GM12878 (cell line): ENCODE data around the gene BTNL2. TPM values are rescaled to one million over a fixed set of nuclear protein-coding genes. Genes with fewer than 3 reads are reported as not detected.

Source experiments
- ATAC-seq: fragments of 200-7000 bp; cut with Tn5 transposase; 3 replicates; pipeline ENCODE4 v1.9.1; 2020; ENCODE audit warnings: mild to moderate bottlenecking, moderate library complexity
- BruUV-seq: library from RNA; stranded (reverse); fragments of 400-500 nt; replicated peaks from 2 replicates; lab custom pipeline; 2021; lab: Mats Ljungman, UMichigan
- CTCF ChIA-PET: fragments of 300-600 bp; sonication (Branson Sonifier 250); formaldehyde crosslinking; extraction: SDS; loops from one replicate; lab custom pipeline; 2021; ENCODE audit warnings: inconsistent platforms; lab: Yijun Ruan, JAX
- POLR2A ChIA-PET: fragments of 350-600 bp; formaldehyde crosslinking; extraction: SDS; loops from one replicate; lab custom pipeline; 2021; ENCODE audit warnings: inconsistent platforms; lab: Charles Lee
- RAD21 ChIA-PET: fragments of 300-600 bp; sonication (Branson Sonifier 250); formaldehyde crosslinking; loops from one replicate; lab custom pipeline; 2023; ENCODE audit warnings: antibody characterized with exemption; ENCODE audit not compliant: unreplicated experiment; lab: Charles Lee
- SMC1A ChIA-PET: fragments of 300-600 bp; sonication (Branson Sonifier 250); formaldehyde crosslinking; loops from one replicate; lab custom pipeline; 2023; ENCODE audit not compliant: unreplicated experiment, uncharacterized antibody; lab: Charles Lee
- DNase-seq: peaks from one replicate; pipeline ENCODE4 v3.0.0-alpha.2; 2011; ENCODE audit warnings: low read depth, low spot score
- FAIRE-seq: peaks from 3 replicates; lab custom pipeline; 2011; peaks lifted over from hg19 to GRCh38; lab: Jason Lieb, UNC
- H2AFZ ChIP-seq: 2 replicates; pipeline ENCODE4 v1.6.0; 2011; ENCODE audit warnings: low read depth, low read length, control low read depth; ENCODE audit not compliant: control insufficient read depth
- H3K27ac ChIP-seq: 2 replicates; pipeline ENCODE4 v1.5.1; 2011; ENCODE audit warnings: control low read depth; ENCODE audit not compliant: control insufficient read depth, insufficient read depth
- H3K27me3 ChIP-seq, 2 experiments: replicated peaks in 1 of 2; 2 replicates each; pipeline versions ENCODE4 v1.6.0 to v1.6.1; 2011; ENCODE audit warnings: low read length in 1 of 2; ENCODE audit not compliant: control insufficient read depth in 2 of 2, insufficient read depth in 2 of 2
- H3K36me3 ChIP-seq, 2 experiments: 2 replicates each; pipeline ENCODE4 v1.5.1; 2011; ENCODE audit warnings: low read length in 1 of 2; ENCODE audit not compliant: control insufficient read depth in 2 of 2, insufficient read depth in 2 of 2
- H3K4me1 ChIP-seq: 2 replicates; pipeline ENCODE4 v1.6.1; 2011; ENCODE audit warnings: mild to moderate bottlenecking, low read length, moderate library complexity, mixed read lengths; ENCODE audit not compliant: control insufficient read depth, insufficient read depth
- H3K4me2 ChIP-seq: 2 replicates; pipeline ENCODE4 v1.6.0; 2011; ENCODE audit warnings: control low read depth; ENCODE audit not compliant: control insufficient read depth, insufficient read depth
- H3K4me3 ChIP-seq: fragments of 200-600 bp; sonication (generic); 2 replicates; pipeline ENCODE4 v1.5.1; 2016
- H3K79me2 ChIP-seq: 2 replicates; pipeline ENCODE4 v1.6.0; 2011; ENCODE audit warnings: low read length; ENCODE audit not compliant: control insufficient read depth, insufficient read depth
- H3K9ac ChIP-seq: 2 replicates; pipeline ENCODE4 v1.8.0; 2011; ENCODE audit warnings: low read length, control low read depth, mixed read lengths; ENCODE audit not compliant: control insufficient read depth, insufficient read depth
- H3K9me3 ChIP-seq: replicated peaks from 3 replicates; pipeline ENCODE4 v1.5.1; 2011; ENCODE audit warnings: mild to moderate bottlenecking, low read length; ENCODE audit not compliant: control insufficient read depth, insufficient read depth
- H4K20me1 ChIP-seq: 2 replicates; pipeline ENCODE4 v1.6.0; 2011; ENCODE audit not compliant: control insufficient read depth, insufficient read depth
- BACH1 ChIP-seq: fragments of 450-650 bp; IDR thresholded peaks from 2 replicates; pipeline ENCODE4 v1.6.1; 2017; ENCODE audit warnings: mild to moderate bottlenecking, borderline replicate concordance
- BHLHE40 ChIP-seq, 2 experiments: fragments of 450-650 bp in 1 of 2; IDR thresholded peaks; 2 replicates each; pipeline ENCODE4 v1.6.1; 2011 to 2017; ENCODE audit warnings: low read depth in 2 of 2, borderline replicate concordance in 1 of 2, improper control_type of control experiment in 1 of 2, low read length in 1 of 2, mild to moderate bottlenecking in 1 of 2
- CHD4 ChIP-seq: fragments of 200-600 bp; sonication (generic); IDR thresholded peaks from 2 replicates; pipeline ENCODE4 v1.6.1; 2016; ENCODE audit warnings: mild to moderate bottlenecking
- IRF4 ChIP-seq: IDR thresholded peaks from 2 replicates; pipeline ENCODE4 v1.6.1; 2011; ENCODE audit warnings: low read depth, low read length
- NBN ChIP-seq: fragments of 450-650 bp; IDR thresholded peaks from 2 replicates; pipeline ENCODE4 v1.6.1; 2016
- PBX3 ChIP-seq: IDR thresholded peaks from 2 replicates; pipeline ENCODE4 v1.6.1; 2011; ENCODE audit warnings: mild to moderate bottlenecking, low read depth, low read length, moderate library complexity; ENCODE audit not compliant: insufficient replicate concordance
- POLR2A ChIP-seq: IDR thresholded peaks from 2 replicates; pipeline ENCODE4 v1.6.1; 2011; ENCODE audit warnings: low read depth, mild to moderate bottlenecking, low read length
- POLR2AphosphoS5 ChIP-seq: IDR thresholded peaks from 2 replicates; pipeline ENCODE4 v1.6.1; 2011; ENCODE audit warnings: mild to moderate bottlenecking, low read length, inconsistent platforms
- POU2F2 ChIP-seq: IDR thresholded peaks from 3 replicates; pipeline ENCODE4 v1.6.1; 2011; ENCODE audit warnings: low read depth, mild to moderate bottlenecking, low read length, borderline replicate concordance
- SMAD5 ChIP-seq: IDR thresholded peaks from 2 replicates; pipeline ENCODE4 v1.6.1; 2016; ENCODE audit warnings: antibody characterized with exemption, low read depth
- ZBED1 ChIP-seq: IDR thresholded peaks from 2 replicates; pipeline ENCODE4 v1.6.1; 2016; ENCODE audit warnings: borderline replicate concordance
- WGBS: methylation state at CpG from one replicate; pipeline ENCODE4 v1.1.6; 2016; ENCODE audit warnings: low lambda C conversion rate; ENCODE audit not compliant: insufficient replicate concordance, insufficient coverage; ENCODE audit errors: missing lambda C conversion rate; 5-methylcytosine and 5-hydroxymethylcytosine counted together
- in situ Hi-C: fragments of 300-500 bp; cut with MboI; formaldehyde crosslinking; loops from 9 replicates; pipeline ENCODE4 v1.14.3; 2018; ENCODE audit warnings: mixed read lengths
- intact Hi-C: fragments of 100-400 bp; cut with micrococcal nuclease; formaldehyde crosslinking; loops from one replicate; pipeline ENCODE4 v1.14.2; 2022; ENCODE audit not compliant: unreplicated experiment
- polyA plus RNA-seq, 11 experiments: library from polyadenylated mRNA; depleted of rRNA in 4 of 11; unstranded in 6 of 11; stranded (reverse) in 5 of 11; fragments of >200 nt; fragmentation: Nextera tagmentation in 4 of 11; fragmentation: Illumina TruSeq in 1 of 11; extraction: Ambion mirVana in 4 of 11; extraction: Trizol in 1 of 11; gene quantifications; 1 replicate in 1 of 11; 2 replicates in 10 of 11; pipeline versions ENCODE4 v1.2.1 to v1.2.3, GENCODE V29; 2011 to 2016; ENCODE audit warnings: inconsistent platforms in 2 of 11, missing spikeins in 2 of 11, low read depth in 1 of 11
- total RNA-seq, 4 experiments: library from RNA; depleted of rRNA in 3 of 4; stranded (reverse); fragments of >200 nt in 3 of 4; fragmentation: Illumina TruSeq in 1 of 4; extraction: Trizol in 1 of 4; gene quantifications; 2 replicates each; pipeline versions ENCODE4 v1.2.1 to v1.2.3, GENCODE V29; 2013 to 2021
- TF ChIP-seq, protein P1 (sequence below): fragments of 450-650 bp; IDR thresholded peaks from 2 replicates; pipeline ENCODE4 v1.6.1; 2018; ENCODE audit warnings: mild to moderate bottlenecking, low read depth, moderate library complexity; ENCODE audit not compliant: partially characterized antibody
- TF ChIP-seq, protein P2 (sequence below): IDR thresholded peaks from 2 replicates; pipeline ENCODE4 v1.6.1; 2011; ENCODE audit warnings: borderline replicate concordance, low read depth, mild to moderate bottlenecking, moderate library complexity, mixed read lengths, low read length; ENCODE audit not compliant: insufficient read depth; ENCODE audit errors: extremely low read length

Gene BTNL2
- total and polyA plus RNA-seq, 10 of the 15 experiments (the other 5 are each of a cell fraction or from before 2014, with no cell fraction given): 0.11 to 0.29 (median 0.26) TPM; not detected in 5

DNA sequence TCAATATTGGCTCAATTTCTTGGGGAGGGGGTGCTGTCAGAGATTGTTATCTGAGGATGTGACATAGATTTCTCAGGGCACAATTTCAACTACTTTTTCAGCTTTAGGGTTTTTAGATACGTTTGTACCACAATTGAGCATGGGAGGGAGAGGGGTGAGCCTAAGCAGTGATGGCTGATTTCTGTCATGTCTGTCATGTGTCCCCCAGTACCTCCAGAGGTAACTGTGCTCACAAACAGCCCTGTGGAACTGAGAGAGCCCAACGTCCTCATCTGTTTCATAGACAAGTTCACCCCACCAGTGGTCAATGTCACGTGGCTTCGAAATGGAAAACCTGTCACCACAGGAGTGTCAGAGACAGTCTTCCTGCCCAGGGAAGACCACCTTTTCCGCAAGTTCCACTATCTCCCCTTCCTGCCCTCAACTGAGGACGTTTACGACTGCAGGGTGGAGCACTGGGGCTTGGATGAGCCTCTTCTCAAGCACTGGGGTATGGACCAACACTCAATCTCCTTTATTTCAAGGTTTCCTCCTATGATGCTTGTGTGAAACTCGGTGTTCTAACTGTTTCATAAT lies 36.1 kb upstream of the BTNL2 start:
- Histone ChIP-seq H4K20me1 (peaks cover 9% of the 10 kb centered on the region), H3K4me3 (peak overlapping the region; percentile 99), H3K36me3 (peaks cover 16 to 32% of the 10 kb centered on the region in 2 experiments)
- FAIRE-seq: no peak
- no peak for TF ChIP-seq PBX3
- peak; percentile 68 for TF ChIP-seq POLR2AphosphoS5
- peak; percentile 59; the same call in 1 of the 2 replicates for TF ChIP-seq BACH1
- TF ChIP-seq BHLHE40 (IDR thresholded peaks at IDR 0.05; ENCODE audit: borderline replicate concordance in 1 of 2, low read depth in 2 of 2, low read length in 1 of 2): 0 out of 4 replicates have a peak, but pooled peaks of 1 of the 2 experiments have one; percentile 15
- TF ChIP-seq, protein P1, sequence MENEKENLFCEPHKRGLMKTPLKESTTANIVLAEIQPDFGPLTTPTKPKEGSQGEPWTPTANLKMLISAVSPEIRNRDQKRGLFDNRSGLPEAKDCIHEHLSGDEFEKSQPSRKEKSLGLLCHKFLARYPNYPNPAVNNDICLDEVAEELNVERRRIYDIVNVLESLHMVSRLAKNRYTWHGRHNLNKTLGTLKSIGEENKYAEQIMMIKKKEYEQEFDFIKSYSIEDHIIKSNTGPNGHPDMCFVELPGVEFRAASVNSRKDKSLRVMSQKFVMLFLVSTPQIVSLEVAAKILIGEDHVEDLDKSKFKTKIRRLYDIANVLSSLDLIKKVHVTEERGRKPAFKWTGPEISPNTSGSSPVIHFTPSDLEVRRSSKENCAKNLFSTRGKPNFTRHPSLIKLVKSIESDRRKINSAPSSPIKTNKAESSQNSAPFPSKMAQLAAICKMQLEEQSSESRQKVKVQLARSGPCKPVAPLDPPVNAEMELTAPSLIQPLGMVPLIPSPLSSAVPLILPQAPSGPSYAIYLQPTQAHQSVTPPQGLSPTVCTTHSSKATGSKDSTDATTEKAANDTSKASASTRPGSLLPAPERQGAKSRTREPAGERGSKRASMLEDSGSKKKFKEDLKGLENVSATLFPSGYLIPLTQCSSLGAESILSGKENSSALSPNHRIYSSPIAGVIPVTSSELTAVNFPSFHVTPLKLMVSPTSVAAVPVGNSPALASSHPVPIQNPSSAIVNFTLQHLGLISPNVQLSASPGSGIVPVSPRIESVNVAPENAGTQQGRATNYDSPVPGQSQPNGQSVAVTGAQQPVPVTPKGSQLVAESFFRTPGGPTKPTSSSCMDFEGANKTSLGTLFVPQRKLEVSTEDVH: no peak
- TF ChIP-seq, protein P2, sequence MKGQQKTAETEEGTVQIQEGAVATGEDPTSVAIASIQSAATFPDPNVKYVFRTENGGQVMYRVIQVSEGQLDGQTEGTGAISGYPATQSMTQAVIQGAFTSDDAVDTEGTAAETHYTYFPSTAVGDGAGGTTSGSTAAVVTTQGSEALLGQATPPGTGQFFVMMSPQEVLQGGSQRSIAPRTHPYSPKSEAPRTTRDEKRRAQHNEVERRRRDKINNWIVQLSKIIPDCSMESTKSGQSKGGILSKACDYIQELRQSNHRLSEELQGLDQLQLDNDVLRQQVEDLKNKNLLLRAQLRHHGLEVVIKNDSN: peak; percentile 37
- TF ChIP-seq IRF4: 0 out of 2 replicates have a peak, but pooled peaks have one; percentile 11
- TF ChIP-seq POLR2A: peak; percentile 59; the same call in 1 of the 2 replicates
- TF ChIP-seq ZBED1: peak; percentile 25; the same call in 1 of the 2 replicates
- TF ChIP-seq CHD4: no peak
- peak; percentile 47; the same call in 1 of the 3 replicates for TF ChIP-seq POU2F2
- TF ChIP-seq NBN: no peak
- peak; percentile 49; the same call in 1 of the 2 replicates for TF ChIP-seq SMAD5
- TF ChIP-seq, all 136 proteins: peak for 9
- in situ Hi-C loops (no loop called here), intact Hi-C loops (no loop called here)
- ChIA-PET SMC1A (interaction anchor here (0.8 to 2.3 kb wide), 6 partner anchors 18 to 425 kb away, joined by 3 to 6 read pairs (median 5); no protein-coding TSS in a partner anchor), POLR2A (interaction anchor here (1.6 to 8.4 kb wide), 2 partner anchors 18 to 30 kb away, joined by 5 to 64 read pairs; no protein-coding TSS in a partner anchor), RAD21 (no interaction called here), CTCF (interaction anchor here (1.0 to 2.1 kb wide), 2 partner anchors 11 to 249 kb away, joined by 3 to 8 read pairs; no protein-coding TSS in a partner anchor)
- Histone ChIP-seq H3K4me1 (peaks cover 12% of the 10 kb centered on the region), H2AFZ (no peak overlapping the region), H3K27ac (peak overlapping the region; percentile 63; the same call in 1 of the 2 replicates), H3K4me2 (peak overlapping the region; percentile 93), H3K9me3 (no peaks in the 10 kb centered on the region), H3K9ac (no peak overlapping the region), H3K79me2 (peaks cover 47% of the 10 kb centered on the region), H3K27me3 (no peaks in the 10 kb centered on the region)
- no TSS peak for BruUV-seq
- no peak for ATAC-seq
- 63% methylated on average over 8 of the region's 8 CpGs for WGBS
- DNase-seq: no peak
